ENCODE measurements around the gene ZRANB3. TPM values are rescaled to one million over a fixed set of nuclear protein-coding genes. Genes with fewer than 3 reads are reported as not detected.

ZRANB3 gene
- total and polyA plus RNA-seq, 8 donors: 0.91 to 6.1 (median 4.1) TPM

- H3K27me3 ChIP-seq: no peaks in the 10 kb centered on the region
- no peak for FAIRE-seq
- H3K4me1 ChIP-seq: no peaks in the 10 kb centered on the region
- ATAC-seq: no peak
- no peak overlapping the region for H3K27ac ChIP-seq
- TF ChIP-seq, protein P1, sequence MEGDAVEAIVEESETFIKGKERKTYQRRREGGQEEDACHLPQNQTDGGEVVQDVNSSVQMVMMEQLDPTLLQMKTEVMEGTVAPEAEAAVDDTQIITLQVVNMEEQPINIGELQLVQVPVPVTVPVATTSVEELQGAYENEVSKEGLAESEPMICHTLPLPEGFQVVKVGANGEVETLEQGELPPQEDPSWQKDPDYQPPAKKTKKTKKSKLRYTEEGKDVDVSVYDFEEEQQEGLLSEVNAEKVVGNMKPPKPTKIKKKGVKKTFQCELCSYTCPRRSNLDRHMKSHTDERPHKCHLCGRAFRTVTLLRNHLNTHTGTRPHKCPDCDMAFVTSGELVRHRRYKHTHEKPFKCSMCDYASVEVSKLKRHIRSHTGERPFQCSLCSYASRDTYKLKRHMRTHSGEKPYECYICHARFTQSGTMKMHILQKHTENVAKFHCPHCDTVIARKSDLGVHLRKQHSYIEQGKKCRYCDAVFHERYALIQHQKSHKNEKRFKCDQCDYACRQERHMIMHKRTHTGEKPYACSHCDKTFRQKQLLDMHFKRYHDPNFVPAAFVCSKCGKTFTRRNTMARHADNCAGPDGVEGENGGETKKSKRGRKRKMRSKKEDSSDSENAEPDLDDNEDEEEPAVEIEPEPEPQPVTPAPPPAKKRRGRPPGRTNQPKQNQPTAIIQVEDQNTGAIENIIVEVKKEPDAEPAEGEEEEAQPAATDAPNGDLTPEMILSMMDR (IDR thresholded peaks at IDR 0.05): no peak
- intact Hi-C loops (cut with DNase I): no loop called here
- no peaks in the 10 kb centered on the region for H3K9me3 ChIP-seq
- H3K36me3 ChIP-seq: no peaks in the 10 kb centered on the region
- WGBS, 2 donors: 80 to 91% methylated on average over 1 of the region's 1 CpG
- no peak overlapping the region for H3K4me3 ChIP-seq
- no peak for DNase-seq
Measured at GRCh38 chr2:135557530-135557929, 26.5 kb upstream of the ZRANB3 start.

DNA sequence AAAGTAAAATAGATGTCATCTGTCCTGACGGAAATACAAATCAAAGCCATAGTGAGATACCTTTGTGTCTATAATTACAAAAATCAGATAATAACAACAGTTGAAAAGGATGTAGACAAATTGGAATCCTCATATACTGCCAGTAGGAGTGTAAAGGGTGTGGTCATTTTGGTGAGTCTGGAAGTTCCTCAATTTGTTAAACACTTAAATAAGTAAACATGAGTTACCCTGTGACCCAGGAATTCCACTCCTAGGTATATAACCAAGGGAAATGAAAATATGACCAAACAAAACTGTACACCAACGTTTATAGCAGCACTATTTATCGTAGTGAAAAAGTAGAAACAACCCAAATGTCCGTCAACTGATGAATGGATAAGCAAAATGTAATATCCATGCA lies 24.3 kb upstream of the ZRANB3 start:
- no peaks in the 10 kb centered on the region for H3K27me3 ChIP-seq
- no peak for ATAC-seq

DNA sequence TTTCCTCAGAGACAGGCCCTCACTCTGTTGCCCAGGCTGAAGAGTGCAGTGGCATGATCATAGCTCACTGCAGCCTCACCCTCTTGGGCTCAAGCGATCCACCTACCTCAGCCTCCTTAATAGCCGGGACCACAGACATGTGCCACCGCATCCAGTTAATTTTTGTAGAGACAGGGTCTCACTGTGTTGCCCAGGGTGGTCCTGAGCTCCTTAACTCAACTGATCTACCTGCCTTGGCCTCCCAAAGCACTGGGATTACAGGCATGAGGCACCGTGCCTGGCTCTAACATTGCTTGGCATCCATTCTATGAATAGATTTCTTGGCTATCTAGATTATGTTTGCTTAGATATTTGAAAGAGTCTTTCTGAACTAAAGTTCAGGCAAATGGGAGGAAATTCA lies 21.9 kb upstream of the ZRANB3 start:
- TF ChIP-seq, protein P1 (IDR thresholded peaks at IDR 0.05): no peak
- ATAC-seq (no peak), FAIRE-seq (no peak), DNase-seq (no peak)
- Histone ChIP-seq H3K4me1 (no peaks in the 10 kb centered on the region), H3K4me3 (no peak overlapping the region), H3K36me3 (no peaks in the 10 kb centered on the region), H3K27me3 (no peaks in the 10 kb centered on the region), H3K27ac (no peak overlapping the region), H3K9me3 (no peaks in the 10 kb centered on the region)
- WGBS, 2 donors: 79 to 80% methylated on average over 4 of the region's 4 CpGs
- intact Hi-C loops (cut with DNase I): no loop called here

More for the DNA sequence above, 24.3 kb upstream of the ZRANB3 start:
- TF ChIP-seq, protein P1 (IDR thresholded peaks at IDR 0.05): no peak
- no peak for FAIRE-seq
- H3K9me3 ChIP-seq: no peaks in the 10 kb centered on the region
- no peak overlapping the region for H3K27ac ChIP-seq
- H3K4me3 ChIP-seq: no peak overlapping the region
- H3K4me1 ChIP-seq: no peaks in the 10 kb centered on the region
- intact Hi-C loops (cut with DNase I): no loop called here
- WGBS, 2 donors: 87% methylated on average over 4 of the region's 4 CpGs
- H3K36me3 ChIP-seq: no peaks in the 10 kb centered on the region
- no peak for DNase-seq

DNA sequence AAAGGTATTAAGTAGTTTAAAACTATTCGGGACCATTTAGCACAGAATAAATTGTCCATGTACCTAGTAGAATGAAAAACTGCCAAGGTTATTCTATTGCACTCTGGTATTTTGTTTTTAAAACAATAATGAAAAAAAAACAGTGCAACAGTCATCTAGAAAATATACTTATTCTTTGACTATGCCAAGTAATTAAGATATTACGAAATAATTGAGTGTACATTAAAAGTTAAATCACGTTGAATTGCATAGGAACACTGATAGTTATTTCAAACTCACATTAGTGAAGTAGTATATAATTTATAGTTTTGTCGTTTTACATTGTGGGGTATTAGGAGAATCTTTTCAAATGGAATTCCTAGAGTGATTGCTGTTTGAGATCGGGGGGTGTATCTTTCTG lies 20.3 kb upstream of the ZRANB3 start:
- no peak overlapping the region for H3K27ac ChIP-seq
- H3K36me3 ChIP-seq: no peaks in the 10 kb centered on the region
- no peaks in the 10 kb centered on the region for H3K4me1 ChIP-seq
- WGBS, 2 donors: 92 to 94% methylated on average over 5 of the region's 5 CpGs
- H3K27me3 ChIP-seq: no peaks in the 10 kb centered on the region
- no peak overlapping the region for H3K4me3 ChIP-seq
- DNase-seq: no peak
- TF ChIP-seq, protein P1 (IDR thresholded peaks at IDR 0.05): no peak
- intact Hi-C loops (cut with DNase I): no loop called here
- no peak for FAIRE-seq
- H3K9me3 ChIP-seq: no peaks in the 10 kb centered on the region
- ATAC-seq: no peak

- no peaks in the 10 kb centered on the region for H3K4me1 ChIP-seq
- TF ChIP-seq, protein P1 (IDR thresholded peaks at IDR 0.05): no peak
- no peaks in the 10 kb centered on the region for H3K36me3 ChIP-seq
- intact Hi-C loops (cut with DNase I): no loop called here
- H3K9me3 ChIP-seq: no peaks in the 10 kb centered on the region
- WGBS, 2 donors: 90 to 91% methylated on average over 3 of the region's 3 CpGs
- no peak overlapping the region for H3K27ac ChIP-seq
- no peak overlapping the region for H3K4me3 ChIP-seq
- FAIRE-seq (no peak), ATAC-seq (no peak), DNase-seq (no peak)
- H3K27me3 ChIP-seq: no peaks in the 10 kb centered on the region
Measured at GRCh38 chr2:135547311-135547710, 16.3 kb upstream of the ZRANB3 start.
